GM21786 (cell line): ENCODE measurements around the gene STAP2.
"Not testable (repeated sequence)": the region's sequence is repeated elsewhere in the genome, so short reads cannot be mapped to it uniquely, and the experiment has no call there.

ENCODE experiments used
- ATAC-seq: cut with Tn5 transposase; IDR thresholded peaks from one replicate; pipeline ENCODE4 v1.9.1; 2021; ENCODE audit not compliant: unreplicated experiment

STAP2 gene

GRCh38 chr19:4303819-4304537 is 34.6 kb downstream of the STAP2 start:
- ATAC-seq: no peak

- ATAC-seq: no peak
These were observed 36.4 kb downstream of the STAP2 start, which contains the start of gene TMIGD2 for GRCh38 chr19:4302243-4302640. TSS of gene TMIGD2 (minus strand) at chr19:4302389. CDS start at chr19:4302385, 4 bp downstream.

- no peak for ATAC-seq
These were observed 36.9 kb downstream of the STAP2 start for GRCh38 chr19:4301590-4302242.

GRCh38 chr19:4300589-4300988 is 38.0 kb downstream of the STAP2 start:
- no peak for ATAC-seq

- no peak for ATAC-seq
These were observed 39.6 kb downstream of the STAP2 start for GRCh38 chr19:4298810-4299550.

- ATAC-seq: no peak
These were observed 40.5 kb downstream of the STAP2 start for GRCh38 chr19:4297901-4298809.

- no peak for ATAC-seq
These were observed 42.5 kb downstream of the STAP2 start for GRCh38 chr19:4295972-4296771.

- no peak for ATAC-seq
These were observed 44.2 kb downstream of the STAP2 start for GRCh38 chr19:4294389-4294788.

- no peak for ATAC-seq
These were observed 46.1 kb downstream of the STAP2 start for GRCh38 chr19:4292515-4292914.

GRCh38 chr19:4291184-4291732 is 47.4 kb downstream of the STAP2 start:
- ATAC-seq: no peak

- ATAC-seq: no peak
These were observed 50.4 kb downstream of the STAP2 start for GRCh38 chr19:4288091-4288777.

- not testable (repeated sequence) for ATAC-seq
These were observed 52.5 kb downstream of the STAP2 start for GRCh38 chr19:4286141-4286540.

- ATAC-seq: no peak
These were observed 53.7 kb downstream of the STAP2 start for GRCh38 chr19:4284974-4285373.

- no peak for ATAC-seq
These were observed 54.3 kb downstream of the STAP2 start for GRCh38 chr19:4284176-4284958.

- no peak for ATAC-seq
These were observed 58.9 kb downstream of the STAP2 start for GRCh38 chr19:4279530-4280422.

- no peak for ATAC-seq
These were observed 59.4 kb downstream of the STAP2 start for GRCh38 chr19:4279267-4279529.

- no peak for ATAC-seq
These were observed 60.0 kb downstream of the STAP2 start, which contains the start of gene SHD for GRCh38 chr19:4278419-4279266. TSS of gene SHD (plus strand) at chr19:4279266. CDS start at chr19:4280064, 798 bp downstream.
